B cell (primary cell): ENCODE measurements around the gene CD6. TPM values are rescaled to one million over a fixed set of nuclear protein-coding genes. Genes with fewer than 3 reads are reported as not detected.
A peak's percentile ranks its signal among the peaks of the same experiment; 100 is the strongest.

Experiments
- ATAC-seq: fragments of 200-7000 bp; cut with Tn5 transposase; one replicate; pipeline ENCODE4 v1.10.0; 2021; ENCODE audit warnings: low read depth, mild to moderate bottlenecking, moderate number of reproducible peaks, moderate library complexity
- CTCF ChIA-PET: fragments of 350-600 bp; sonication (Branson Sonifier 250); formaldehyde crosslinking; loops from one replicate; lab custom pipeline; 2021; ENCODE audit warnings: antibody characterized with exemption, inconsistent platforms; lab: Charles Lee
- POLR2A ChIA-PET: fragments of 350-600 bp; sonication (Branson Sonifier 250); formaldehyde crosslinking; loops from one replicate; lab custom pipeline; 2021; ENCODE audit warnings: antibody characterized with exemption; lab: Charles Lee
- DNase-seq: peaks from one replicate; pipeline ENCODE4 v3.0.0; 2013
- H2AFZ ChIP-seq: 2 replicates; pipeline ENCODE4 v1.6.1; 2012; ENCODE audit warnings: mild to moderate bottlenecking, low read depth, low read length; ENCODE audit not compliant: insufficient read depth, poor library complexity, severe bottlenecking
- H3K27ac ChIP-seq, 2 donors: 1 replicate in 1 of 2; 2 replicates in 1 of 2; pipeline ENCODE4 v1.5.1; 2012 to 2013; ENCODE audit warnings: low read length in 2 of 2, mild to moderate bottlenecking in 2 of 2, moderate library complexity in 1 of 2
- H3K27me3 ChIP-seq, 4 experiments: fragments of 200-600 bp in 1 of 4; sonication (generic) in 1 of 4; replicated peaks in 1 of 4; 1 replicate in 2 of 4; 2 replicates in 2 of 4; pipeline versions ENCODE4 v1.6.1 to v1.7.0; 2013 to 2016; ENCODE audit warnings: low read length in 3 of 4, mild to moderate bottlenecking in 2 of 4, mixed read lengths in 1 of 4, moderate library complexity in 1 of 4; ENCODE audit not compliant: insufficient read depth in 4 of 4, control insufficient read depth in 3 of 4; ENCODE audit errors: control extremely low read depth in 1 of 4
- H3K36me3 ChIP-seq, 2 experiments: replicated peaks in 1 of 2; 1 replicate in 1 of 2; 2 replicates in 1 of 2; pipeline versions ENCODE4 v1.6.1 to v1.7.1; 2013; ENCODE audit warnings: low read length in 1 of 2; ENCODE audit not compliant: insufficient read depth in 2 of 2, control insufficient read depth in 1 of 2; ENCODE audit errors: control extremely low read depth in 1 of 2, extremely low read depth in 1 of 2
- H3K4me1 ChIP-seq, 2 donors: fragments of 200-600 bp in 1 of 2; sonication (generic) in 1 of 2; 1 replicate in 1 of 2; 2 replicates in 1 of 2; pipeline versions ENCODE4 v1.5.1 to v1.6.1; 2013 to 2017; ENCODE audit warnings: low read length in 2 of 2; ENCODE audit not compliant: control insufficient read depth in 2 of 2, insufficient read depth in 2 of 2
- H3K4me2 ChIP-seq: replicated peaks from 2 replicates; pipeline ENCODE3; 2012; ENCODE audit warnings: mild to moderate bottlenecking, low read depth, low read length; ENCODE audit not compliant: poor library complexity, severe bottlenecking
- H3K4me3 ChIP-seq, 5 experiments: fragments of 200-600 bp in 1 of 5; sonication (generic) in 1 of 5; 1 replicate in 3 of 5; 2 replicates in 2 of 5; pipeline versions ENCODE4 v1.5.1 to v1.7.0; 2011 to 2016; ENCODE audit warnings: low read length in 4 of 5, mild to moderate bottlenecking in 4 of 5, low read depth in 2 of 5, control low read depth in 1 of 5, moderate library complexity in 1 of 5; ENCODE audit not compliant: insufficient read depth in 1 of 5; ENCODE audit errors: control extremely low read depth in 1 of 5, extremely low read depth in 1 of 5
- H3K79me2 ChIP-seq: fragments of 200-600 bp; sonication (generic); one replicate; pipeline ENCODE4 v1.6.0; 2016; ENCODE audit warnings: low read length; ENCODE audit not compliant: control insufficient read depth, insufficient read depth
- H3K9ac ChIP-seq: fragments of 200-600 bp; sonication (generic); 2 replicates; pipeline ENCODE4 v1.6.1; 2017; ENCODE audit warnings: mild to moderate bottlenecking, low read length, moderate library complexity
- H3K9me3 ChIP-seq, 3 donors: one replicate each; pipeline versions ENCODE4 v1.6.1 to v1.7.1; 2013; ENCODE audit warnings: low read length in 2 of 3; ENCODE audit not compliant: control insufficient read depth in 2 of 3, insufficient read depth in 1 of 3; ENCODE audit errors: control extremely low read depth in 1 of 3
- H4K20me1 ChIP-seq: 2 replicates; pipeline ENCODE4 v1.6.0; 2012; ENCODE audit warnings: mild to moderate bottlenecking, low read length; ENCODE audit not compliant: insufficient read depth, control insufficient read depth, poor library complexity, severe bottlenecking
- H3K27ac Mint-ChIP-seq: one replicate; pipeline ENCODE4 v1.8.0; 2021; ENCODE audit warnings: mixed read lengths
- H3K27me3 Mint-ChIP-seq: one replicate; pipeline ENCODE4 v1.8.0; 2021; ENCODE audit warnings: mixed read lengths
- H3K4me1 Mint-ChIP-seq: one replicate; pipeline ENCODE4 v1.8.0; 2021; ENCODE audit warnings: mixed read lengths
- H3K4me3 Mint-ChIP-seq: one replicate; pipeline ENCODE4 v1.8.0; 2021; ENCODE audit warnings: mixed read lengths
- H3K9me3 Mint-ChIP-seq: one replicate; pipeline ENCODE4 v1.8.0; 2022; ENCODE audit warnings: mixed read lengths; ENCODE audit not compliant: insufficient read depth
- CTCF ChIP-seq: fragments of 200-600 bp; IDR thresholded peaks from one replicate; pipeline ENCODE4 v1.8.0; 2022; ENCODE audit warnings: antibody characterized with exemption, mild to moderate bottlenecking
- EZH2 ChIP-seq: IDR thresholded peaks from 2 replicates; pipeline ENCODE4 v1.6.1; 2012; ENCODE audit warnings: borderline replicate concordance, low read depth, mild to moderate bottlenecking, moderate library complexity, low read length; ENCODE audit not compliant: insufficient read depth, poor library complexity, severe bottlenecking
- WGBS: methylation state at CpG from one replicate; pipeline ENCODE4 v1.1.5; 2013; ENCODE audit warnings: missing lambda C conversion rate; ENCODE audit not compliant: insufficient coverage; 5-methylcytosine and 5-hydroxymethylcytosine counted together
- intact Hi-C: fragments of 100-400 bp; cut with micrococcal nuclease; formaldehyde crosslinking; loops from one replicate; pipeline ENCODE4 v1.10.0; 2022
- polyA plus RNA-seq: library from polyadenylated mRNA; depleted of rRNA; stranded (reverse); fragments of >200 nt; gene quantifications from 2 replicates; pipeline ENCODE4 v1.2.3, GENCODE V29; 2012
- total RNA-seq, 2 donors: library from RNA; stranded (reverse); fragments of 120-200 nt in 1 of 2; gene quantifications; 1 replicate in 1 of 2; 2 replicates in 1 of 2; pipeline versions ENCODE4 v1.2.3 to v1.2.4, GENCODE V29; 2013 to 2022

CD6 gene
- total and polyA plus RNA-seq, 2 donors (not counting 1 experiment from before 2014, with no cell fraction given) = 9.3 to 13.6 TPM

GRCh38 chr11:60972182-60973030 lies 926 bp downstream of the CD6 start:
- no peak for DNase-seq
- 88% methylated on average over 15 of the region's 15 CpGs for WGBS
- TF ChIP-seq EZH2 (no peak), CTCF (no peak)
- peak overlapping the region; percentile 15 for H3K27ac Mint-ChIP-seq
- intact Hi-C loops = no loop called here
- Histone ChIP-seq H3K4me1 (peaks cover 31 to 36% of the 10 kb centered on the region in 2 donors), H3K36me3 (no peaks in the 10 kb centered on the region), H3K9me3 (peaks cover 0 to 4% (median 1%) of the 10 kb centered on the region in 3 donors), H3K4me3 (peak overlapping the region in 4 of 5 experiments; percentile 41 to 60 (median 46)), H2AFZ (peak overlapping the region; percentile 78), H3K27me3 (no peaks in the 10 kb centered on the region), H3K27ac (peak overlapping the region; percentile 53 to 64), H3K79me2 (peaks cover 24% of the 10 kb centered on the region), H4K20me1 (no peaks in the 10 kb centered on the region), H3K4me2 (peak overlapping the region; percentile 73), H3K9ac (peak overlapping the region; percentile 50)
- ChIA-PET POLR2A (interaction anchor here (0.5 to 2.3 kb wide), 3 partner anchors 57 to 119 kb away, joined by 3 to 10 read pairs (median 4); no protein-coding TSS in a partner anchor), CTCF (interaction anchor here (0.6 to 6.0 kb wide), 5 partner anchors 13 to 214 kb away, joined by 3 to 53 read pairs (median 8); no protein-coding TSS in a partner anchor)
- peak overlapping the region; percentile 44 for H3K4me3 Mint-ChIP-seq
- no peaks in the 10 kb centered on the region for H3K9me3 Mint-ChIP-seq
- H3K27me3 Mint-ChIP-seq = no peaks in the 10 kb centered on the region
- peaks cover 37% of the 10 kb centered on the region for H3K4me1 Mint-ChIP-seq
- ATAC-seq = no peak

GRCh38 chr11:60973699-60974098 lies 2.2 kb downstream of the CD6 start:
- Histone ChIP-seq H4K20me1 (no peaks in the 10 kb centered on the region), H3K27ac (no peak overlapping the region), H3K4me3 (no peak overlapping the region), H3K36me3 (no peaks in the 10 kb centered on the region), H3K4me2 (peak overlapping the region; percentile 73), H3K9me3 (no peaks in the 10 kb centered on the region), H3K4me1 (peaks cover 40 to 44% of the 10 kb centered on the region in 2 donors), H3K79me2 (peaks cover 24% of the 10 kb centered on the region), H3K9ac (no peak overlapping the region), H2AFZ (no peak overlapping the region), H3K27me3 (no peaks in the 10 kb centered on the region)
- POLR2A ChIA-PET = interaction anchor here (0.6 kb wide), 1 partner anchor 12 kb away, joined by 9 read pairs; no protein-coding TSS in a partner anchor
- no peak for ATAC-seq
- no peak overlapping the region for H3K4me3 Mint-ChIP-seq
- no peaks in the 10 kb centered on the region for H3K9me3 Mint-ChIP-seq
- no peak for DNase-seq
- H3K4me1 Mint-ChIP-seq = peaks cover 48% of the 10 kb centered on the region
- intact Hi-C loops = no loop called here
- CTCF ChIA-PET = interaction anchor here (0.8 kb wide), 1 partner anchor 214 kb away, joined by 5 read pairs; no protein-coding TSS in a partner anchor
- peak overlapping the region; percentile 20 for H3K27ac Mint-ChIP-seq
- WGBS = 87% methylated on average over 6 of the region's 6 CpGs
- no peaks in the 10 kb centered on the region for H3K27me3 Mint-ChIP-seq
- TF ChIP-seq CTCF (no peak), EZH2 (no peak)
